ENCODE measurements around the gene SUSD5.
"Not testable (repeated sequence)": the region's sequence is repeated elsewhere in the genome, so short reads cannot be mapped to it uniquely, and the experiment has no call there.

SUSD5 gene

GRCh38 chr3:33194303-33194702, 24.3 kb downstream of the SUSD5 start:
- DNase-seq (ENCODE audit: low read depth): no peak

GRCh38 chr3:33187368-33187634, 31.3 kb downstream of the SUSD5 start:
- no peak for DNase-seq (ENCODE audit: low read depth)

GRCh38 chr3:33186524-33187367, 31.9 kb downstream of the SUSD5 start:
- no peak for DNase-seq (ENCODE audit: low read depth)

GRCh38 chr3:33184863-33185262, 33.7 kb downstream of the SUSD5 start:
- no peak for DNase-seq (ENCODE audit: low read depth)

GRCh38 chr3:33181641-33182040, 37.0 kb downstream of the SUSD5 start:
- not testable (repeated sequence) for DNase-seq (ENCODE audit: low read depth)

GRCh38 chr3:33181229-33181628, 37.4 kb downstream of the SUSD5 start:
- no peak for DNase-seq (ENCODE audit: low read depth)

GRCh38 chr3:33179132-33179531, 39.5 kb downstream of the SUSD5 start:
- no peak for DNase-seq (ENCODE audit: low read depth)

GRCh38 chr3:33174711-33175414, 43.7 kb downstream of the SUSD5 start:
- no peak for DNase-seq (ENCODE audit: low read depth)

GRCh38 chr3:33174095-33174494, 44.5 kb downstream of the SUSD5 start:
- no peak for DNase-seq (ENCODE audit: low read depth)

- DNase-seq (ENCODE audit: low read depth): no peak
Observed at GRCh38 chr3:33173672-33174071, 44.9 kb downstream of the SUSD5 start.

GRCh38 chr3:33173103-33173502, 45.5 kb downstream of the SUSD5 start:
- no peak for DNase-seq (ENCODE audit: low read depth)

GRCh38 chr3:33171580-33171979, 47.0 kb downstream of the SUSD5 start:
- DNase-seq (ENCODE audit: low read depth): no peak

GRCh38 chr3:33170531-33170930, 48.1 kb downstream of the SUSD5 start:
- no peak for DNase-seq (ENCODE audit: low read depth)

- DNase-seq (ENCODE audit: low read depth): no peak
Observed at GRCh38 chr3:33167716-33168336, 50.8 kb downstream of the SUSD5 start.

- no peak for DNase-seq (ENCODE audit: low read depth)
Observed at GRCh38 chr3:33167284-33167683, 51.3 kb downstream of the SUSD5 start.

- DNase-seq (ENCODE audit: low read depth): no peak
Observed at GRCh38 chr3:33166095-33166494, 52.5 kb downstream of the SUSD5 start.

GRCh38 chr3:33165372-33165771, 53.2 kb downstream of the SUSD5 start:
- DNase-seq (ENCODE audit: low read depth): no peak

- not testable (repeated sequence) for DNase-seq (ENCODE audit: low read depth)
Observed at GRCh38 chr3:33162621-33163020, 56.0 kb downstream of the SUSD5 start.

- no peak for DNase-seq (ENCODE audit: low read depth)
Observed at GRCh38 chr3:33159981-33160380, 58.6 kb downstream of the SUSD5 start.

GRCh38 chr3:33159234-33159633, 59.4 kb downstream of the SUSD5 start:
- DNase-seq (ENCODE audit: low read depth): no peak

GRCh38 chr3:33155301-33155700, 63.3 kb downstream of the SUSD5 start:
- DNase-seq (ENCODE audit: low read depth): no peak

GRCh38 chr3:33153782-33154181, 64.8 kb downstream of the SUSD5 start:
- no peak for DNase-seq (ENCODE audit: low read depth)

Measured in activated T-cell treated with anti-CD3 and anti-CD28 coated beads for 24 hours (primary cell).